ENCODE measurements around the gene HSPE1. TPM values are rescaled to one million over a fixed set of nuclear protein-coding genes. Genes with fewer than 3 reads are reported as not detected.
"Not testable (repeated sequence)": the region's sequence is repeated elsewhere in the genome, so short reads cannot be mapped to it uniquely, and the experiment has no call there.

HSPE1 gene
- total and polyA plus RNA-seq, 12 donors: 113 to 4,257 (median 299) TPM

- DNase-seq: no peak
- TF ChIP-seq POLR2A (IDR thresholded peaks at IDR 0.05) (no peak), CTCF (IDR thresholded peaks at IDR 0.05) (no peak)
- Histone ChIP-seq H3K4me1 (replicated peaks in 1 of 2) (no peaks in the 10 kb centered on the region), H3K4me3 (no peak overlapping the region), H3K27ac (no peak overlapping the region), H3K9me3 (replicated peaks in 1 of 3) (no peaks in the 10 kb centered on the region), H3K27me3 (no peaks in the 10 kb centered on the region), H3K36me3 (replicated peaks in 1 of 2) (peaks cover 0 to 92% of the 10 kb centered on the region in 2 donors)
- intact Hi-C loops (cut with DNase I): no loop called here
- WGBS, 4 donors: 94 to 98% (median 97%) methylated on average over 5 of the region's 5 CpGs
These were observed 28.0 kb upstream of the HSPE1 start for GRCh38 chr2:197472166-197472565.

GRCh38 chr2:197477797-197478196, 22.4 kb upstream of the HSPE1 start:
- 95 to 100% (median 98%) methylated on average over 3 of the region's 3 CpGs for WGBS, 4 donors
- H3K27ac ChIP-seq: no peak overlapping the region
- intact Hi-C loops (cut with DNase I): no loop called here
- no peak overlapping the region for H3K4me3 ChIP-seq
- peaks cover 0 to 53% of the 10 kb centered on the region in 2 donors for H3K36me3 ChIP-seq (replicated peaks in 1 of 2)
- TF ChIP-seq POLR2A (IDR thresholded peaks at IDR 0.05): no peak
- no peak for TF ChIP-seq CTCF (IDR thresholded peaks at IDR 0.05)
- H3K27me3 ChIP-seq: no peaks in the 10 kb centered on the region
- DNase-seq: no peak
- no peaks in the 10 kb centered on the region for H3K9me3 ChIP-seq (replicated peaks in 1 of 3)
- H3K4me1 ChIP-seq (replicated peaks in 1 of 2): no peaks in the 10 kb centered on the region

- Histone ChIP-seq H3K36me3 (replicated peaks in 1 of 2) (peaks cover 0 to 29% of the 10 kb centered on the region in 2 donors), H3K4me1 (replicated peaks in 1 of 2) (no peaks in the 10 kb centered on the region), H3K27ac (no peak overlapping the region), H3K27me3 (no peaks in the 10 kb centered on the region), H3K9me3 (replicated peaks in 1 of 3) (peaks cover 0 to 11% (median 0%) of the 10 kb centered on the region in 3 donors), H3K4me3 (no peak overlapping the region)
- no peak for DNase-seq
- WGBS, 4 donors: 87 to 93% (median 89%) methylated on average over 8 to 9 of the region's 9 CpGs
- no peak for TF ChIP-seq CTCF (IDR thresholded peaks at IDR 0.05)
- no peak for TF ChIP-seq POLR2A (IDR thresholded peaks at IDR 0.05)
- intact Hi-C loops (cut with DNase I): no loop called here
These were observed 19.8 kb upstream of the HSPE1 start for GRCh38 chr2:197480165-197481036.

GRCh38 chr2:197484248-197484647, 15.9 kb upstream of the HSPE1 start:
- DNase-seq; H3K4me1 ChIP-seq (replicated peaks in 1 of 2); H3K27me3 ChIP-seq; intact Hi-C loops (cut with DNase I); H3K27ac ChIP-seq; H3K4me3 ChIP-seq: not testable (repeated sequence)
- H3K36me3 ChIP-seq (replicated peaks in 1 of 2): peaks cover 0 to 36% of the 10 kb centered on the region in 2 donors
- WGBS, 4 donors: 95 to 96% (median 96%) methylated on average over 3 of the region's 3 CpGs
- H3K9me3 ChIP-seq (replicated peaks in 1 of 3): peaks cover 0 to 11% (median 0%) of the 10 kb centered on the region in 3 donors
